Spleen (tissue), 7 donors: ENCODE data around the gene DNAJC7.

ENCODE experiments used
- POLR2A ChIP-seq, 3 donors: fragments of 450-650 bp; IDR thresholded peaks; one replicate each; pipeline ENCODE4 v1.5.1; 2017; ENCODE audit warnings: antibody characterized with exemption in 3 of 3, mild to moderate bottlenecking in 1 of 3
- TF ChIP-seq, protein P1 (sequence below), 11 experiments: fragments of 200-600 bp in 7 of 11; fragments of 450-650 bp in 4 of 11; sonication (generic) in 4 of 11; IDR thresholded peaks in 8 of 11; conservative IDR thresholded peaks in 3 of 11; 1 replicate in 7 of 11; 2 replicates in 4 of 11; pipeline versions ENCODE4 v1.4.0 to v1.8.0; 2016 to 2021; ENCODE audit warnings: antibody characterized with exemption in 11 of 11, inconsistent platforms in 4 of 11, mild to moderate bottlenecking in 1 of 11
- donor health status: DM: no; HTN: no; CAD: no; lungs with moderate emphysema.
- donor health status: DM: no; HTN: no; CAD: no.
- donor health status: DM: no; HTN: no; CAD: no.

DNA sequence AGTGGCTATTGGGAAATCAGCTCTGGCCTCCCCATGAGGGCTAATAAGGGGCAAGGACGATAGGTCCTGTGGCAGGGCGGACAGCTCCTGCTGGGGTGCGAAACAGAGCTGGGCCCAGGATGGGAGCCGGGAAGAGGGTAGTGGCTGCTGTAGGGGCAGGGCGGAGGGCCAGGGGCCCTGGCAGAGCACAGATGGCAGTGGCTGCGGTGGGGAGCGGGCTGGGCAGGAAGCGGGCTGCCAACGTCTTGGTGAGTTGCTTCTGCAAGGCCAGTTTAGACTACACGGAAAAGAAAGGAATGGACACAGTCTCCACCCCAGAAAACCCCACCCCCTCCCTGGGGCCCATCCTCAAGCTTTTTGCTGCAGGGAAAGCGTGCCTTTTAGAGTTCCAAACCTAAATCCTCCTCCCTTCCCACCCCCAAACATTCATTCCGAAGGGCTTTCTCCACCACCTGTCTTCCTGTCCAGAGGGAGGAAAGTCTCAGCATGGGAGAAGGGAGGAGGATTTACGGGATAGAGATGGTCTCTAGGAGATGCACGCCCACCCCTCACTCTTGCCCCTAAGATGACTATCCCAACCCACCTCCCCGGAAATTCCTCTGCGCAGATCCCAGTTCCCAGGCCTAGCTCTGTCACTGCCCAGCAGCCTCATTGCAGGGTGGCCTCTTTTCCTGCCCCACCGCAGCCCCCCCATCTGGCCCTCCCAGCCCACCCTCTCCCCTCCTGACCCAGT, 9.8 kb upstream of the DNAJC7 start:
- TF ChIP-seq, protein P1, sequence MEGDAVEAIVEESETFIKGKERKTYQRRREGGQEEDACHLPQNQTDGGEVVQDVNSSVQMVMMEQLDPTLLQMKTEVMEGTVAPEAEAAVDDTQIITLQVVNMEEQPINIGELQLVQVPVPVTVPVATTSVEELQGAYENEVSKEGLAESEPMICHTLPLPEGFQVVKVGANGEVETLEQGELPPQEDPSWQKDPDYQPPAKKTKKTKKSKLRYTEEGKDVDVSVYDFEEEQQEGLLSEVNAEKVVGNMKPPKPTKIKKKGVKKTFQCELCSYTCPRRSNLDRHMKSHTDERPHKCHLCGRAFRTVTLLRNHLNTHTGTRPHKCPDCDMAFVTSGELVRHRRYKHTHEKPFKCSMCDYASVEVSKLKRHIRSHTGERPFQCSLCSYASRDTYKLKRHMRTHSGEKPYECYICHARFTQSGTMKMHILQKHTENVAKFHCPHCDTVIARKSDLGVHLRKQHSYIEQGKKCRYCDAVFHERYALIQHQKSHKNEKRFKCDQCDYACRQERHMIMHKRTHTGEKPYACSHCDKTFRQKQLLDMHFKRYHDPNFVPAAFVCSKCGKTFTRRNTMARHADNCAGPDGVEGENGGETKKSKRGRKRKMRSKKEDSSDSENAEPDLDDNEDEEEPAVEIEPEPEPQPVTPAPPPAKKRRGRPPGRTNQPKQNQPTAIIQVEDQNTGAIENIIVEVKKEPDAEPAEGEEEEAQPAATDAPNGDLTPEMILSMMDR (IDR thresholded peaks at IDR 0.05 in 8 of 11, conservative IDR thresholded peaks at IDR 0.05 in 3 of 11): no peak
- no peak for TF ChIP-seq POLR2A (IDR thresholded peaks at IDR 0.05)
